Subcutaneous abdominal adipose tissue (tissue), 5 donors: ENCODE data around the gene GFRA3.

Source experiments
- H3K27ac ChIP-seq: one replicate; pipeline ENCODE4 v1.7.0; 2013; ENCODE audit warnings: low read depth, mild to moderate bottlenecking, inconsistent platforms, low read length, moderate library complexity
- H3K27me3 ChIP-seq, 5 donors: one replicate each; pipeline ENCODE4 v1.7.0; 2013; ENCODE audit warnings: low read length in 5 of 5, inconsistent platforms in 1 of 5; ENCODE audit not compliant: control insufficient read depth in 5 of 5, insufficient read depth in 4 of 5
- H3K36me3 ChIP-seq, 5 donors: one replicate each; pipeline ENCODE4 v1.7.0; 2013; ENCODE audit warnings: low read length in 5 of 5; ENCODE audit not compliant: control insufficient read depth in 5 of 5, insufficient read depth in 5 of 5
- H3K4me1 ChIP-seq, 5 donors: one replicate each; pipeline ENCODE4 v1.7.0; 2013; ENCODE audit warnings: low read length in 5 of 5, mild to moderate bottlenecking in 3 of 5, moderate library complexity in 1 of 5; ENCODE audit not compliant: control insufficient read depth in 5 of 5, insufficient read depth in 5 of 5
- H3K4me3 ChIP-seq, 5 donors: one replicate each; pipeline ENCODE4 v1.7.0; 2013; ENCODE audit warnings: low read length in 5 of 5, low read depth in 1 of 5
- H3K9ac ChIP-seq, 5 donors: one replicate each; pipeline ENCODE4 v1.7.0; 2013; ENCODE audit warnings: low read length in 5 of 5, mild to moderate bottlenecking in 4 of 5, moderate library complexity in 3 of 5
- H3K9me3 ChIP-seq, 5 donors: one replicate each; pipeline ENCODE4 v1.7.0; 2013; ENCODE audit warnings: low read length in 5 of 5; ENCODE audit not compliant: control insufficient read depth in 5 of 5
- donor health status: healthy.
- donor health status: healthy.
- donor health status: healthy.
- donor health status: healthy.
- donor health status: healthy.

The GFRA3 gene

GRCh38 chr5:138234651-138235050, 39.8 kb downstream of the GFRA3 start:
- H3K9me3 ChIP-seq: no peaks in the 10 kb centered on the region
- no peak overlapping the region for H3K4me3 ChIP-seq
- no peak overlapping the region for H3K27ac ChIP-seq
- H3K27me3 ChIP-seq: peaks cover 0 to 8% (median 0%) of the 10 kb centered on the region in 5 donors
- no peak overlapping the region for H3K9ac ChIP-seq
- H3K4me1 ChIP-seq: peaks cover 4 to 15% (median 14%) of the 10 kb centered on the region in 5 donors
- H3K36me3 ChIP-seq: no peaks in the 10 kb centered on the region

GRCh38 chr5:138233280-138233679, 41.1 kb downstream of the GFRA3 start:
- Histone ChIP-seq H3K4me3 (no peak overlapping the region), H3K36me3 (no peaks in the 10 kb centered on the region), H3K4me1 (peaks cover 4 to 15% (median 14%) of the 10 kb centered on the region in 5 donors), H3K27me3 (no peaks in the 10 kb centered on the region), H3K9me3 (no peaks in the 10 kb centered on the region), H3K27ac (no peak overlapping the region), H3K9ac (no peak overlapping the region)

GRCh38 chr5:138230981-138231589, 43.3 kb downstream of the GFRA3 start:
- H3K27ac ChIP-seq: no peak overlapping the region
- H3K36me3 ChIP-seq: no peaks in the 10 kb centered on the region
- peaks cover 4 to 15% (median 14%) of the 10 kb centered on the region in 5 donors for H3K4me1 ChIP-seq
- H3K4me3 ChIP-seq: no peak overlapping the region
- H3K27me3 ChIP-seq: no peaks in the 10 kb centered on the region
- peaks cover 0 to 9% (median 8%) of the 10 kb centered on the region in 5 donors for H3K9me3 ChIP-seq
- H3K9ac ChIP-seq: no peak overlapping the region

- no peak overlapping the region for H3K27ac ChIP-seq
- H3K4me1 ChIP-seq: peaks cover 4 to 15% (median 14%) of the 10 kb centered on the region in 5 donors
- H3K27me3 ChIP-seq: no peaks in the 10 kb centered on the region
- H3K9ac ChIP-seq: peak overlapping the region in 1 of 5 donors; percentile 35
- H3K36me3 ChIP-seq: no peaks in the 10 kb centered on the region
- peaks cover 0 to 14% (median 11%) of the 10 kb centered on the region in 5 donors for H3K9me3 ChIP-seq
- no peak overlapping the region for H3K4me3 ChIP-seq
Measured at GRCh38 chr5:138230261-138230660, 44.2 kb downstream of the GFRA3 start.

GRCh38 chr5:138229387-138229786, 45.0 kb downstream of the GFRA3 start:
- Histone ChIP-seq H3K9ac (no peak overlapping the region), H3K4me1 (peaks cover 4 to 15% (median 14%) of the 10 kb centered on the region in 5 donors), H3K27ac (no peak overlapping the region), H3K27me3 (no peaks in the 10 kb centered on the region), H3K36me3 (no peaks in the 10 kb centered on the region), H3K4me3 (no peak overlapping the region), H3K9me3 (peaks cover 0 to 14% (median 11%) of the 10 kb centered on the region in 5 donors)

- Histone ChIP-seq H3K9me3 (peaks cover 0 to 14% (median 11%) of the 10 kb centered on the region in 5 donors), H3K27me3 (no peaks in the 10 kb centered on the region), H3K27ac (no peak overlapping the region), H3K9ac (no peak overlapping the region), H3K36me3 (no peaks in the 10 kb centered on the region), H3K4me1 (peaks cover 4 to 19% (median 15%) of the 10 kb centered on the region in 5 donors), H3K4me3 (no peak overlapping the region)
Measured at GRCh38 chr5:138226910-138227309, 47.5 kb downstream of the GFRA3 start.

GRCh38 chr5:138224712-138225111, 49.7 kb downstream of the GFRA3 start:
- no peaks in the 10 kb centered on the region for H3K36me3 ChIP-seq
- H3K4me1 ChIP-seq: peaks cover 0 to 5% (median 0%) of the 10 kb centered on the region in 5 donors
- H3K27ac ChIP-seq: no peak overlapping the region
- peaks cover 0 to 14% (median 11%) of the 10 kb centered on the region in 5 donors for H3K9me3 ChIP-seq
- H3K27me3 ChIP-seq: no peaks in the 10 kb centered on the region
- H3K9ac ChIP-seq: no peak overlapping the region
- H3K4me3 ChIP-seq: no peak overlapping the region

- Histone ChIP-seq H3K9ac (no peak overlapping the region), H3K9me3 (peaks cover 0 to 14% (median 11%) of the 10 kb centered on the region in 5 donors), H3K36me3 (no peaks in the 10 kb centered on the region), H3K27ac (no peak overlapping the region), H3K4me1 (peaks cover 0 to 5% (median 0%) of the 10 kb centered on the region in 5 donors), H3K27me3 (no peaks in the 10 kb centered on the region), H3K4me3 (no peak overlapping the region)
Measured at GRCh38 chr5:138223532-138223931, 50.9 kb downstream of the GFRA3 start.

- Histone ChIP-seq H3K27me3 (no peaks in the 10 kb centered on the region), H3K9ac (no peak overlapping the region), H3K27ac (no peak overlapping the region)
Measured at GRCh38 chr5:138216799-138217198, 57.6 kb downstream of the GFRA3 start.

GRCh38 chr5:138213161-138214029, 61.0 kb downstream of the GFRA3 start, which contains the start of gene CDC23:
TSS of gene CDC23 (minus strand) at chr5:138213323. CDS start at chr5:138213312, 11 bp downstream.
- H3K4me3 ChIP-seq: peak within 1 kb of the TSS; percentile 96 to 100 (median 100)
- H3K9ac ChIP-seq: peak within 1 kb of the TSS; percentile 90 to 100 (median 99)
- H3K36me3 ChIP-seq: peaks cover 0 to 4% (median 3%) of the 10 kb centered on the region in 5 donors
- peaks cover 0 to 22% (median 19%) of the 10 kb centered on the region in 5 donors for H3K4me1 ChIP-seq
- H3K27me3 ChIP-seq: no peaks in the 10 kb centered on the region
- H3K9me3 ChIP-seq: no peaks in the 10 kb centered on the region
- peak within 1 kb of the TSS; percentile 78 for H3K27ac ChIP-seq

More at GRCh38 chr5:138216799-138217198, 57.6 kb downstream of the GFRA3 start:
- no peaks in the 10 kb centered on the region for H3K36me3 ChIP-seq
- H3K4me3 ChIP-seq: no peak overlapping the region
- H3K4me1 ChIP-seq: peaks cover 0 to 19% (median 17%) of the 10 kb centered on the region in 5 donors
- H3K9me3 ChIP-seq: no peaks in the 10 kb centered on the region
